Caco-2 (cell line): ENCODE results near the gene CNMD. TPM values are rescaled to one million over a fixed set of nuclear protein-coding genes. Genes with fewer than 3 reads are reported as not detected.

Source experiments
- BruUV-seq: library from RNA; stranded (reverse); fragments of 400-500 nt; replicated peaks from 2 replicates; lab custom pipeline; 2021; lab: Mats Ljungman, UMichigan
- CTCF ChIA-PET: fragments of 300-600 bp; sonication (Branson Sonifier 250); formaldehyde crosslinking; loops from one replicate; lab custom pipeline; 2022; ENCODE audit warnings: antibody characterized with exemption; lab: Charles Lee
- POLR2A ChIA-PET: fragments of 300-600 bp; sonication (Branson Sonifier 250); formaldehyde crosslinking; loops from one replicate; lab custom pipeline; 2022; ENCODE audit warnings: antibody characterized with exemption; lab: Charles Lee
- DNase-seq, 2 experiments: peaks; one replicate each; pipeline versions ENCODE4 v3.0.0 to v3.0.0-alpha.2; 2020 to 2022
- H3K27me3 ChIP-seq: replicated peaks from 2 replicates; pipeline ENCODE4 v1.6.0; 2011; ENCODE audit warnings: low read length; ENCODE audit not compliant: control insufficient read depth, insufficient read depth
- H3K36me3 ChIP-seq: 2 replicates; pipeline ENCODE4 v1.5.1; 2011; ENCODE audit warnings: low read length; ENCODE audit not compliant: control insufficient read depth, insufficient read depth
- H3K4me1 ChIP-seq: fragments of 250-450 bp; sonication (Bioruptor Pico); 2 replicates; pipeline ENCODE4 v1.5.1; 2020; ENCODE audit warnings: mild to moderate bottlenecking
- H3K4me3 ChIP-seq: 2 replicates; pipeline ENCODE4 v1.5.1; 2011; ENCODE audit warnings: low read depth, mild to moderate bottlenecking, control low read depth, low read length
- H3K9me3 ChIP-seq: fragments of 250-450 bp; sonication (Bioruptor Pico); 2 replicates; pipeline ENCODE4 v1.5.1; 2020; ENCODE audit warnings: mild to moderate bottlenecking, moderate library complexity
- H3K27ac Mint-ChIP-seq: one replicate; pipeline ENCODE4 v1.8.0; 2022; ENCODE audit warnings: mixed read lengths; ENCODE audit not compliant: unreplicated experiment
- H3K27me3 Mint-ChIP-seq: one replicate; pipeline ENCODE4 v1.8.0; 2022; ENCODE audit warnings: mixed read lengths; ENCODE audit not compliant: insufficient read depth, unreplicated experiment
- H3K36me3 Mint-ChIP-seq: one replicate; pipeline ENCODE4 v1.8.0; 2022; ENCODE audit warnings: mild to moderate bottlenecking, mixed read lengths; ENCODE audit not compliant: insufficient read depth, unreplicated experiment
- H3K4me1 Mint-ChIP-seq: one replicate; pipeline ENCODE4 v1.8.0; 2022; ENCODE audit warnings: low read depth, mixed read lengths; ENCODE audit not compliant: unreplicated experiment
- H3K4me3 Mint-ChIP-seq: one replicate; pipeline ENCODE4 v1.8.0; 2022; ENCODE audit warnings: mild to moderate bottlenecking, moderate library complexity, mixed read lengths; ENCODE audit not compliant: unreplicated experiment
- H3K9me3 Mint-ChIP-seq: one replicate; pipeline ENCODE4 v1.8.0; 2022; ENCODE audit warnings: mixed read lengths; ENCODE audit not compliant: unreplicated experiment
- CTCF ChIP-seq, 2 experiments: fragments of 200-600 bp in 1 of 2; IDR thresholded peaks; 1 replicate in 1 of 2; 2 replicates in 1 of 2; pipeline versions ENCODE4 v1.5.1 to v1.8.0; 2011 to 2022; ENCODE audit warnings: antibody characterized with exemption in 1 of 2, control low read depth in 1 of 2, inconsistent platforms in 1 of 2, low read depth in 1 of 2, low read length in 1 of 2, mild to moderate bottlenecking in 1 of 2, moderate library complexity in 1 of 2; ENCODE audit not compliant: insufficient read depth in 1 of 2, severe bottlenecking in 1 of 2, unreplicated experiment in 1 of 2
- intact Hi-C: fragments of 100-400 bp; cut with micrococcal nuclease; formaldehyde crosslinking; loops from one replicate; pipeline ENCODE4 v1.10.0; 2022; ENCODE audit not compliant: unreplicated experiment
- total RNA-seq: library from RNA; stranded (reverse); gene quantifications from 2 replicates; pipeline ENCODE4 v1.2.3, GENCODE V29; 2022

CNMD gene
- total RNA-seq, 1 experiment from 2014 or later: not detected

DNA sequence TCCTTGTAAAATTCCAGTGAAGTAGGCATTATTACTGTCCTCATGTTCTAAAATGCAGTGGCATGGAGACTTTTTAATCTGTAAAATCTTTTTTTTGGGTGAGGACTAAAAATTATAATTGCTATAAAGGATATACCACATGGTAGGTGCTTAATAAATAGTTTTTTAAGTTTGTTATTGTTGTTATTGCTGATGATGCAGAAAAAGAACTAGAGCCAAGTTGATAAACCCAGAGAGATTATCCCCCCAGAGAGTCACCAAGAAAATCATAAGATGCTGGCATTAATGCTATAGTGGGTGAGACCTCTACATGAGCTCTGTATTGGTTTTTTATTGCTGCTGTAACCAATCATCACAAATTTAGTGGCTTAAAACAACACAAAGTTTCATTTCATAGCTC is 44.3 kb upstream of the CNMD start:
- intact Hi-C loops: no loop called here
- BruUV-seq: no TSS peak
- no peaks in the 10 kb centered on the region for H3K36me3 Mint-ChIP-seq

GRCh38 chr13:52782471-52783448 is 43.1 kb upstream of the CNMD start:
- ChIA-PET CTCF (interaction anchor here (0.5 kb wide), 1 partner anchor 82 kb away, joined by 6 read pairs; no protein-coding TSS in a partner anchor), POLR2A (no interaction called here)
- H3K9me3 Mint-ChIP-seq: no peaks in the 10 kb centered on the region
- H3K4me1 Mint-ChIP-seq: no peaks in the 10 kb centered on the region
- no peaks in the 10 kb centered on the region for H3K4me1 ChIP-seq
- no peaks in the 10 kb centered on the region for H3K36me3 Mint-ChIP-seq
- H3K4me3 ChIP-seq: no peak overlapping the region
- H3K27ac Mint-ChIP-seq: no peak overlapping the region
- no peaks in the 10 kb centered on the region for H3K9me3 ChIP-seq
- no peak for TF ChIP-seq CTCF (IDR thresholded peaks at IDR 0.05; ENCODE audit: insufficient read depth in 1 of 2, low read depth in 1 of 2, low read length in 1 of 2, severe bottlenecking in 1 of 2, unreplicated experiment in 1 of 2)
- peaks cover 16% of the 10 kb centered on the region for H3K27me3 Mint-ChIP-seq
- BruUV-seq: no TSS peak
- no peaks in the 10 kb centered on the region for H3K27me3 ChIP-seq
- intact Hi-C loops: no loop called here
- no peaks in the 10 kb centered on the region for H3K36me3 ChIP-seq
- no peak for DNase-seq
- no peak overlapping the region for H3K4me3 Mint-ChIP-seq

More for the DNA sequence above, 44.3 kb upstream of the CNMD start:
- Mint-ChIP-seq H3K27ac (no peak overlapping the region), H3K4me3 (no peak overlapping the region), H3K27me3 (peaks cover 19% of the 10 kb centered on the region), H3K9me3 (no peaks in the 10 kb centered on the region), H3K4me1 (no peaks in the 10 kb centered on the region)
- ChIA-PET POLR2A (no interaction called here), CTCF (no interaction called here)
- Histone ChIP-seq H3K9me3 (no peaks in the 10 kb centered on the region), H3K4me3 (no peak overlapping the region), H3K36me3 (no peaks in the 10 kb centered on the region), H3K27me3 (no peaks in the 10 kb centered on the region), H3K4me1 (no peaks in the 10 kb centered on the region)
- DNase-seq: no peak
- no peak for TF ChIP-seq CTCF (IDR thresholded peaks at IDR 0.05; ENCODE audit: insufficient read depth in 1 of 2, low read depth in 1 of 2, low read length in 1 of 2, severe bottlenecking in 1 of 2, unreplicated experiment in 1 of 2)

DNA sequence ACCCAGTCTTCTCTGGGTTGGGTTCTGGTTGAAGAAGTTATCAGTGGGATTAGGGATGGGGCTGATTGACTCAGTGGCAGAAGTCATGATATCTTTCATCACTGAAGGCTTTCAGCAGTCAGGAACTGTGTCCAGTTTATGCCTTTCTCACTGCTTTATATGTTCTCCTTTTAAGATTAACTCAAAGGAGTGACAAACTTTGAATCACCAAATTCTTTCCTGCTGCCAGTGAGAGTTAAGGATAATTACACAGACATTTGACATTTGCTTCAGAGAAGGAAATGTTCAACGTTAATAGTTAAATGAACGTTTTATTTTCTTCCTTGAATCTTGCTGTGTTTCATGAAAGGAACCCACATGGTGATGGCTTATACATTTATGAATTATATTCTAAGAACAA is 41.0 kb upstream of the CNMD start:
- intact Hi-C loops: no loop called here
- TF ChIP-seq CTCF (IDR thresholded peaks at IDR 0.05; ENCODE audit: insufficient read depth in 1 of 2, low read depth in 1 of 2, low read length in 1 of 2, severe bottlenecking in 1 of 2, unreplicated experiment in 1 of 2): no peak
- Mint-ChIP-seq H3K9me3 (no peaks in the 10 kb centered on the region), H3K4me3 (no peak overlapping the region), H3K4me1 (no peaks in the 10 kb centered on the region), H3K27ac (no peak overlapping the region), H3K27me3 (peaks cover 14% of the 10 kb centered on the region), H3K36me3 (no peaks in the 10 kb centered on the region)
- no peak for DNase-seq
- ChIA-PET CTCF (no interaction called here), POLR2A (no interaction called here)
- Histone ChIP-seq H3K4me3 (no peak overlapping the region), H3K36me3 (no peaks in the 10 kb centered on the region), H3K4me1 (no peaks in the 10 kb centered on the region), H3K27me3 (no peaks in the 10 kb centered on the region), H3K9me3 (no peaks in the 10 kb centered on the region)
- BruUV-seq: no TSS peak
